AG10803 (cell line): ENCODE data around the gene HHEX.

Source experiments
- DNase-seq: peaks from one replicate; pipeline ENCODE4 v3.0.0; 2010; ENCODE audit warnings: low read depth
- H3K4me3 ChIP-seq: 2 replicates; pipeline ENCODE4 v1.5.1; 2011; ENCODE audit warnings: mild to moderate bottlenecking, low read length, control low read depth
- CTCF ChIP-seq: conservative IDR thresholded peaks from 2 replicates; pipeline ENCODE4 v1.5.1; 2011; ENCODE audit warnings: mild to moderate bottlenecking, low read length, control low read depth, inconsistent platforms

Gene HHEX

GRCh38 chr10:92699518-92700381 is 10.0 kb downstream of the HHEX start:
- no peak for TF ChIP-seq CTCF
- H3K4me3 ChIP-seq: peak overlapping the region; percentile 57
- DNase-seq: peak; percentile 42

GRCh38 chr10:92702301-92702916 is 12.7 kb downstream of the HHEX start:
- no peak for TF ChIP-seq CTCF
- no peak for DNase-seq
- no peak overlapping the region for H3K4me3 ChIP-seq

DNA sequence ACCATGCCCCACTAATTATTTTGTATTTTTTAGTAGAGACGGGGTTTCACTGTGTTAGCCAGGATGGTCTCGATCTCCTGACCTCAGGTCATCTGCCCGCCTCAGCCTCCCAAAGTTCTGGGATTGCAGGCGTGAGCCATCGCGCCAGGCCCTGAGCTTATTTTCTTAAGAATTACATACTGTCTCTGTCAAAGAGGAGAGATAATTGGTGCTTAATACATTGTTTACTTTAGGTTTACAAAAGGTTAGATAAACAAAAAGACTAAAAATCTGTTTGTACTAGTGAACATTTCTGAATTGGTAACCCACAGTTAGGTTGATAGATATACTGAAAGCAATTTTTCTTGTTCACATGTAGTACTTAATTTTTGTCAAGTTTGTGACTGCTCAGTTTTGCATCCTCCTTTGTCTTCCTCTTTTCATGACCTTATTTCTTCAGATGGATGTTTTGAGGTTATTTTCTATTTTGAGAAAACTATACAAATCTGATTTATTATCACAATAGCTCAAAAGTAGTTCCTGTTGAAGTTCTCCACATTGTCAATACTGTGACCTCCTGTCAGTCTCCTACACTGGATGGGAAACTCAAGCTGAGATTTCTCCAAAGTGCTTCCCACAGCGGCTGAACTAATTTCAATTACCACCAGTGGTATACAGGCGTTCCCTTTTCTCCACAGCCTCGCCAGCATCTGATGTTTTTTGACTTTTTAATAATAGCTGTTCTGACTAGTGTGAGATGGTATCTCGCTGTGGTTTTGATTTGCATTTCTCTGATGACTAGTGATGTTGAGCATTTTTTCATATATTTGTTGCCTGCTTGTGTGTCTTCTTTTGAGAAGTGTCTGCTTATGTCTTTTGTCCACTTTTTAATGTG is 22.5 kb downstream of the HHEX start:
- peak; percentile 17 for DNase-seq
- no peak for TF ChIP-seq CTCF
- no peak overlapping the region for H3K4me3 ChIP-seq

DNA sequence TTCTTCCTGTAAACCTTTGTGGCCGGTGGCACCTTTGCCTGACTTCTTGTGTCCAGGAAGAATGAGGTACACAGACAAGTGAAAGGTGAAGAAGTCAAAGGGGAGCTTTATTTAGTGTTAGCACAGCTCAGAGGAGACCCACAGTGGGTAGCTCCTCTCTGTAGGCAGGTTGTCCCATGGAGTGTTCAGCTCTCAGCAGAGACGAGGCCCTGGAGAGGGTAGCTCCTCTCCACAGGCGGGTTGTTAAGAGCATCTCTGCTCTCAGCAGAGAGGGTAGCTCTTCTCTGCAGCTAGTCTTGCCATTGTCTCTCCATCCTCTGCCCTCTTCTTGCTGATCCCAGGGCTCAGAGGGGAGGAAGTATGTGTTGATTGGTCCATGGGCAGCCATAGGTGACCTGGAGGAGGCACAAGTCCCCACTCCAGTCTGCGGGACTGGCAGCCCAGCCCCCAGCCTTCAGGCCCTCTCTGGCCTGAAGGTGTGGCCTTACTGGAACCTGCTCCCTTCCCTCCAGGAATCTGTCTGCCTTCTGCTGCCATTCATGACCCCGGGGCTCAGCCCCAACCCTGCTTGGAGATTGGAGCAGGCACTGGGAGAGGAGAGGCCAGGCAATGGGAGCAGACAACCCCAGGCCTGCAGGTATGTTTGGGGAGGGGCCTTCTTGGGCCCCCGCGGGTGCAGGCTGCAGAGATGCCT is 24.5 kb downstream of the HHEX start:
- no peak overlapping the region for H3K4me3 ChIP-seq
- TF ChIP-seq CTCF: no peak
- DNase-seq: no peak

GRCh38 chr10:92714872-92715271 is 25.1 kb downstream of the HHEX start:
- no peak for DNase-seq
- no peak overlapping the region for H3K4me3 ChIP-seq
- TF ChIP-seq CTCF: no peak

DNA sequence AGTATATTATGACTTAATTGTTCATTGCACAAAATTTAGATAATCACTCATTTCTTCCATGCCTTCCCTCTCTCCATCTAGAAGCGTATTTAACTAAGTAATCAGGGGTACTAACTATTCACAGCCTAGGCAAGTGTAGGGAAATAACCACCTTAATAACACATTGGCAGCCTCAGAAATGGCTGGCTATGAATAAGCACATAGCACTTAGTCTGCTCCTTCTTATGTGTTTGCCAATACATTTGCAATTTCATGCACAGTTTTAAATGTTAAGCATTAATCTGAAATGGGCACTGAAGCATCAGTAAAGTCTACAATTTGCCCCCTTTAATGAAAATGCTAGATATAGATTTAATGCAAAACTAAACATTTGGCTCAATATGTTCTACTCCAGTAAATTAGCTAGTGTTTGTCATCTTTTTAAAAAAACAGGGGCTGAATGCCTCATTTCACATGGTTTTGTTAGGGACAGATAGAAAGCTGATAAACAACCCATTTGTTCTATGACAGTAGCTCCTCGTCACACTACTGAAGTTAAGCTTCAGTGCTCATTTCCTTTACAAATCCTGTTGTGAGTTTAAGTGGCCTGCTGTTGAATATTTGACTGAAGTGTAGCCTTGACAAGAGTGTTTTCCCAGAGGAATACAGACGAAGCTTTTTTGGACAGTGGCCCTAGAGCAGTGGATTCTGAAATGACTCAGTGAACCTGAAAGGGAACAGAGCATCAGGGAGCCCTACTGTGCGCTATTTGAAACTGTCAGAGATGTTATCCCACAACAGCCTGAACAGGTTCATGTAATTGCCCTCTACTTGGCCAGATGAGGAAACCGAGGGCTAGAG is 30.5 kb downstream of the HHEX start:
- no peak overlapping the region for H3K4me3 ChIP-seq
- DNase-seq: no peak
- no peak for TF ChIP-seq CTCF
